Ecto neural progenitor cell (in vitro differentiated cells): Measurements from ENCODE around the gene TBC1D8B.

ENCODE experiments used
- DNase-seq: peaks from one replicate; pipeline ENCODE4 v3.0.0-alpha.2; 2018; ENCODE audit warnings: low spot score

The TBC1D8B gene

GRCh38 chrX:106898462-106898861 lies 96.0 kb downstream of the TBC1D8B start:
- no peak for DNase-seq

- DNase-seq: no peak
Observed at GRCh38 chrX:106899276-106899675, 96.8 kb downstream of the TBC1D8B start.

- DNase-seq: no peak
Observed at GRCh38 chrX:106899841-106900240, 97.4 kb downstream of the TBC1D8B start.

GRCh38 chrX:106901341-106901740 lies 98.9 kb downstream of the TBC1D8B start:
- DNase-seq: no peak

GRCh38 chrX:106901781-106902219 lies 99.3 kb downstream of the TBC1D8B start:
- no peak for DNase-seq

- DNase-seq: no peak
Observed at GRCh38 chrX:106902684-106903083, 100.2 kb downstream of the TBC1D8B start.

GRCh38 chrX:106903291-106903824 lies 100.9 kb downstream of the TBC1D8B start, which contains the start of gene RIPPLY1:
Gene RIPPLY1 (minus strand): TSS chrX:106903341. CDS start chrX:106903287, 54 bp downstream.
- no peak for DNase-seq

GRCh38 chrX:106903856-106904528 lies 101.5 kb downstream of the TBC1D8B start:
- no peak for DNase-seq

GRCh38 chrX:106905064-106905708 lies 102.7 kb downstream of the TBC1D8B start:
- no peak for DNase-seq

- DNase-seq: no peak
Observed at GRCh38 chrX:106906361-106906760, 103.9 kb downstream of the TBC1D8B start.

- no peak for DNase-seq
Observed at GRCh38 chrX:106912864-106913263, 110.4 kb downstream of the TBC1D8B start.

- DNase-seq: no peak
Observed at GRCh38 chrX:106917830-106918500, 115.5 kb downstream of the TBC1D8B start.

GRCh38 chrX:106919932-106920452 lies 117.5 kb downstream of the TBC1D8B start, which contains the start of gene CLDN2:
Gene CLDN2 (plus strand): TSS chrX:106920402. CDS start chrX:106928229, 7,827 bp downstream.
- peak; percentile 65 for DNase-seq

GRCh38 chrX:106921637-106922036 lies 119.2 kb downstream of the TBC1D8B start:
- DNase-seq: no peak
